Neural cell (in vitro differentiated cells): ENCODE measurements around the gene PERM1.

Experiments
- EP300 ChIP-seq: fragments of 450-650 bp; conservative IDR thresholded peaks from 2 replicates; pipeline ENCODE4 v1.6.1; 2014; ENCODE audit warnings: antibody characterized with exemption, mild to moderate bottlenecking, moderate library complexity; ENCODE audit not compliant: poor library complexity, severe bottlenecking
- EZH2 ChIP-seq: fragments of 200-600, 300-800 bp; shearing (Covaris generic), sonication (generic); IDR thresholded peaks from 2 replicates; pipeline ENCODE4 v1.6.1; 2014; ENCODE audit warnings: antibody characterized with exemption, low read length, borderline replicate concordance, mild to moderate bottlenecking; ENCODE audit not compliant: insufficient read depth, poor library complexity, severe bottlenecking
- MXI1 ChIP-seq: fragments of 450-650 bp; conservative IDR thresholded peaks from 2 replicates; pipeline ENCODE4 v1.6.1; 2014; ENCODE audit warnings: antibody characterized with exemption, mild to moderate bottlenecking; ENCODE audit not compliant: poor library complexity, severe bottlenecking
- POLR2AphosphoS5 ChIP-seq: IDR thresholded peaks from 2 replicates; pipeline ENCODE4 v1.6.1; 2012
- RAD21 ChIP-seq: fragments of 450-650 bp; conservative IDR thresholded peaks from 2 replicates; pipeline ENCODE4 v1.6.1; 2014; ENCODE audit warnings: antibody characterized with exemption, mild to moderate bottlenecking, moderate library complexity
- TAF1 ChIP-seq: IDR thresholded peaks from 2 replicates; pipeline ENCODE4 v1.6.1; 2012; ENCODE audit warnings: low read depth
- TF ChIP-seq, protein P1 (sequence below): fragments of 450-650 bp; IDR thresholded peaks from 2 replicates; pipeline ENCODE4 v1.5.1; 2014; ENCODE audit warnings: antibody characterized with exemption, mild to moderate bottlenecking, moderate library complexity; ENCODE audit not compliant: poor library complexity, severe bottlenecking

DNA sequence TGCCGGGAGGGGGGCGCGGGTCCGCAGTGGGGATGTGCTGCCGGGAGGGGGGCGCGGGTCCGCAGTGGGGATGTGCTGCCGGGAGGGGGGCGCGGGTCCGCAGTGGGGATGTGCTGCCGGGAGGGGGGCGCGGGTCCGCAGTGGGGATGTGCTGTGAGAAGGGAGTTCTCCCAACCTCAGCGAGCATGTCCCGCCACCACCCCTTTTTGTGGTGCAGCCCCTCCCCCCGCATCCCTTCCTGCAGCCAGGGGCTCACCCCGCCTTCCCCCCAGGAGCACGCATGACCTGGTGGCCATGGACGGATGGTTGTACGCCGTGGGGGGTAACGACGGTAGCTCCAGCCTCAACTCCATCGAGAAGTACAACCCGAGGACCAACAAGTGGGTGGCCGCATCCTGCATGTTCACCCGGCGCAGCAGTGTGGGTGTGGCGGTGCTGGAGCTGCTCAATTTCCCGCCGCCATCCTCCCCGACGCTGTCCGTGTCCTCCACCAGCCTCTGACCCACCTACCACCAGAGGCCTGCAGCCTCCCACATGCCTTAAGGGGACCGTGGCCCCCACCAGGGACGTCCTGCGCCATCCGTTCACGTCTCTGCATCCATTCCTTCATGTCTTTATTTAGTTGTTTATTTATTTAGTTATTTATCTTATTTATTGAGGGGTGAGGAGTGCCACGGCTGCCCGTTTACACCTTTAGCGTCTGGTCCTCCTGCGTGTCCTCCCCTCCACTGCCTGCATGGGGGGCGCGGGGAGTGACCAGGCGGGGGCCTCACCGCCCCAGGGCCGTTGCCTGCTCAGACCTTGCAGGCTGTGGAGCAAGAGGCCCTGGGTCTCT lies 17.0 kb downstream of the PERM1 start:
- TF ChIP-seq, protein P1, sequence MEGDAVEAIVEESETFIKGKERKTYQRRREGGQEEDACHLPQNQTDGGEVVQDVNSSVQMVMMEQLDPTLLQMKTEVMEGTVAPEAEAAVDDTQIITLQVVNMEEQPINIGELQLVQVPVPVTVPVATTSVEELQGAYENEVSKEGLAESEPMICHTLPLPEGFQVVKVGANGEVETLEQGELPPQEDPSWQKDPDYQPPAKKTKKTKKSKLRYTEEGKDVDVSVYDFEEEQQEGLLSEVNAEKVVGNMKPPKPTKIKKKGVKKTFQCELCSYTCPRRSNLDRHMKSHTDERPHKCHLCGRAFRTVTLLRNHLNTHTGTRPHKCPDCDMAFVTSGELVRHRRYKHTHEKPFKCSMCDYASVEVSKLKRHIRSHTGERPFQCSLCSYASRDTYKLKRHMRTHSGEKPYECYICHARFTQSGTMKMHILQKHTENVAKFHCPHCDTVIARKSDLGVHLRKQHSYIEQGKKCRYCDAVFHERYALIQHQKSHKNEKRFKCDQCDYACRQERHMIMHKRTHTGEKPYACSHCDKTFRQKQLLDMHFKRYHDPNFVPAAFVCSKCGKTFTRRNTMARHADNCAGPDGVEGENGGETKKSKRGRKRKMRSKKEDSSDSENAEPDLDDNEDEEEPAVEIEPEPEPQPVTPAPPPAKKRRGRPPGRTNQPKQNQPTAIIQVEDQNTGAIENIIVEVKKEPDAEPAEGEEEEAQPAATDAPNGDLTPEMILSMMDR = no peak
- TF ChIP-seq EP300 = no peak
- TF ChIP-seq EZH2 = no peak
- TF ChIP-seq POLR2AphosphoS5 = no peak
- no peak for TF ChIP-seq TAF1
- TF ChIP-seq RAD21 = no peak
- TF ChIP-seq MXI1 = no peak
